HG03565 (cell line): ENCODE measurements around the gene NPC1.
"Not testable (repeated sequence)": the region's sequence is repeated elsewhere in the genome, so short reads cannot be mapped to it uniquely, and the experiment has no call there.

Experiments
- ATAC-seq: cut with Tn5 transposase; IDR thresholded peaks from one replicate; pipeline ENCODE4 v1.9.1; 2021; ENCODE audit warnings: mild to moderate bottlenecking, moderate library complexity; ENCODE audit not compliant: unreplicated experiment

The NPC1 gene

GRCh38 chr18:23528580-23529472 lies 57.5 kb downstream of the NPC1 start:
- ATAC-seq = no peak

- ATAC-seq = no peak
Measured at GRCh38 chr18:23526501-23527063, 59.7 kb downstream of the NPC1 start.

- no peak for ATAC-seq
Measured at GRCh38 chr18:23524213-23524707, 62.0 kb downstream of the NPC1 start.

- ATAC-seq = peak; percentile 49
Measured at GRCh38 chr18:23523429-23524212, 62.7 kb downstream of the NPC1 start.

- ATAC-seq = no peak
Measured at GRCh38 chr18:23521907-23522306, 64.4 kb downstream of the NPC1 start.

- no peak for ATAC-seq
Measured at GRCh38 chr18:23521271-23521670, 65.0 kb downstream of the NPC1 start.

- no peak for ATAC-seq
Measured at GRCh38 chr18:23519734-23520133, 66.6 kb downstream of the NPC1 start.

GRCh38 chr18:23515911-23516546 lies 70.3 kb downstream of the NPC1 start:
- no peak for ATAC-seq

GRCh38 chr18:23512641-23513040 lies 73.7 kb downstream of the NPC1 start:
- ATAC-seq = no peak

GRCh38 chr18:23512216-23512615 lies 74.1 kb downstream of the NPC1 start:
- ATAC-seq = not testable (repeated sequence)

- not testable (repeated sequence) for ATAC-seq
Measured at GRCh38 chr18:23510923-23511322, 75.4 kb downstream of the NPC1 start.

- no peak for ATAC-seq
Measured at GRCh38 chr18:23506393-23506792, 79.9 kb downstream of the NPC1 start.

- ATAC-seq = peak; percentile 40
Measured at GRCh38 chr18:23504720-23505119, 81.6 kb downstream of the NPC1 start.

- ATAC-seq = no peak
Measured at GRCh38 chr18:23503963-23504344, 82.4 kb downstream of the NPC1 start.

- ATAC-seq = peak; percentile 64
Measured at GRCh38 chr18:23503038-23503962, 83.0 kb downstream of the NPC1 start, which contains the start of gene RMC1. Gene RMC1, plus strand, starts transcription at chr18:23503511. Its CDS starts 108 bp downstream, at chr18:23503619.

- ATAC-seq = no peak
Measured at GRCh38 chr18:23502516-23503037, 83.7 kb downstream of the NPC1 start.

GRCh38 chr18:23501626-23502025 lies 84.7 kb downstream of the NPC1 start:
- no peak for ATAC-seq

GRCh38 chr18:23499291-23499781 lies 87.0 kb downstream of the NPC1 start:
- no peak for ATAC-seq

GRCh38 chr18:23498877-23499276 lies 87.4 kb downstream of the NPC1 start:
- ATAC-seq = no peak
